NCI-H1105 treated with DMSO at 0.1 percent for 48 hours (cell line): ENCODE results near the gene NPAS2.
A peak's percentile ranks its signal among the peaks of the same experiment; 100 is the strongest.

ENCODE experiments used
- DNase-seq: peaks from one replicate; lab custom pipeline; 2025; lab: John Stamatoyannopoulos, UW

The NPAS2 gene

GRCh38 chr2:101012054-101012705, 192.2 kb downstream of the NPAS2 start:
- DNase-seq = no peak

GRCh38 chr2:101012706-101013181, 192.8 kb downstream of the NPAS2 start:
- peak; percentile 9 for DNase-seq

GRCh38 chr2:101014264-101014857, 194.4 kb downstream of the NPAS2 start:
- no peak for DNase-seq

GRCh38 chr2:101017371-101017770, 197.4 kb downstream of the NPAS2 start:
- no peak for DNase-seq

GRCh38 chr2:101018934-101019333, 199.0 kb downstream of the NPAS2 start:
- no peak for DNase-seq

GRCh38 chr2:101022221-101022620, 202.3 kb downstream of the NPAS2 start:
- DNase-seq = no peak

- no peak for DNase-seq
Observed at GRCh38 chr2:101023327-101024107, 203.6 kb downstream of the NPAS2 start.

GRCh38 chr2:101025561-101025960, 205.6 kb downstream of the NPAS2 start:
- DNase-seq = no peak

- DNase-seq = no peak
Observed at GRCh38 chr2:101026253-101026701, 206.3 kb downstream of the NPAS2 start.

GRCh38 chr2:101026923-101027469, 207.1 kb downstream of the NPAS2 start:
- no peak for DNase-seq

GRCh38 chr2:101027852-101028251, 207.9 kb downstream of the NPAS2 start:
- DNase-seq = no peak

- no peak for DNase-seq
Observed at GRCh38 chr2:101030866-101031554, 211.1 kb downstream of the NPAS2 start.

- DNase-seq = no peak
Observed at GRCh38 chr2:101032084-101032776, 212.3 kb downstream of the NPAS2 start.

GRCh38 chr2:101036562-101036961, 216.6 kb downstream of the NPAS2 start:
- peak; percentile 1 for DNase-seq

GRCh38 chr2:101037161-101037755, 217.3 kb downstream of the NPAS2 start:
- DNase-seq = no peak

- no peak for DNase-seq
Observed at GRCh38 chr2:101038455-101039255, 218.7 kb downstream of the NPAS2 start.

GRCh38 chr2:101040072-101040471, 220.1 kb downstream of the NPAS2 start:
- no peak for DNase-seq

GRCh38 chr2:101040761-101041160, 220.8 kb downstream of the NPAS2 start:
- DNase-seq = no peak

- no peak for DNase-seq
Observed at GRCh38 chr2:101041413-101041812, 221.5 kb downstream of the NPAS2 start.

- DNase-seq = no peak
Observed at GRCh38 chr2:101045330-101045729, 225.4 kb downstream of the NPAS2 start.
